Measurements from ENCODE around the gene ARHGEF5.
"Not testable (repeated sequence)": the region's sequence is repeated elsewhere in the genome, so short reads cannot be mapped to it uniquely, and the experiment has no call there.

ARHGEF5 gene

DNA sequence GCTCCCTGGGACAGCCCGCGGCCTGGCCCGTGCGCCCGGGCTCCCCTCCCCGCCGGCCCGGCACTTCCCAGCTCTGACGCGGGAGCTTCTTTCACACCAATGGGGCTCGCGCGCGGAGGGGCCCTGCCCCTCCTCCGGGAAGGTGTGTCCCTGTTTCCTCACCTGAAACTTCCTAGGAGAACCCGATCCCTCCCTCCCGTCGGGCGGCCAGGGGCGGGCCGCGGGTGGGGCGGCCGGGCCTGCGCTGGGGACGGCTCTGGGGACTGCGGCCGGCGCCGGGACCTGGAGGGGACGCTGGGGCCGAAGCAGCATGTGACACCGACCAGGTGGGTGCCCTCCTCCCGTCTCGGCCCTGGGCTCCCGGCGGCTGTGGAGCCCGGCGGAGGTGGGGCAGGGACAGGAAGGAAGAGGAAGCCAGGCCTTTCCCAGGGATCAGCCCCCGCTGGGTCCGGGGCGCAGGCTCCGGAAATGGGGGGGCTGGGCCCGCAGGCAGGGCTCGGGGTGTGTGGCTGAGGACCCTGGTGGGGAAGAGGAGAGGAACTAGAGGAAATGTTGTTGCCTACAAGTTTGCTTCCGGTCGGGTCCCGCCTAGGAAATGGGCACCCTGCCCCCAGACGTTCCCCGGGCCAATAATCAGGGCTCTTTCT lies at the start of gene ARHGEF5:
Gene ARHGEF5, plus strand, starts transcription at position 227 of the 647 bp plus-strand sequence. CDS start 7,268 bp downstream, outside the sequence.
- DNase-seq (ENCODE audit: low read depth in 2 of 2), result not testable (repeated sequence)

GRCh38 chr7:144309702-144310101 lies 45.5 kb upstream of the ARHGEF5 start:
- not testable (repeated sequence) for DNase-seq (ENCODE audit: low read depth in 2 of 2)

GRCh38 chr7:144311218-144311617 lies 44.0 kb upstream of the ARHGEF5 start:
- DNase-seq (ENCODE audit: low read depth in 2 of 2), result not testable (repeated sequence)

DNA sequence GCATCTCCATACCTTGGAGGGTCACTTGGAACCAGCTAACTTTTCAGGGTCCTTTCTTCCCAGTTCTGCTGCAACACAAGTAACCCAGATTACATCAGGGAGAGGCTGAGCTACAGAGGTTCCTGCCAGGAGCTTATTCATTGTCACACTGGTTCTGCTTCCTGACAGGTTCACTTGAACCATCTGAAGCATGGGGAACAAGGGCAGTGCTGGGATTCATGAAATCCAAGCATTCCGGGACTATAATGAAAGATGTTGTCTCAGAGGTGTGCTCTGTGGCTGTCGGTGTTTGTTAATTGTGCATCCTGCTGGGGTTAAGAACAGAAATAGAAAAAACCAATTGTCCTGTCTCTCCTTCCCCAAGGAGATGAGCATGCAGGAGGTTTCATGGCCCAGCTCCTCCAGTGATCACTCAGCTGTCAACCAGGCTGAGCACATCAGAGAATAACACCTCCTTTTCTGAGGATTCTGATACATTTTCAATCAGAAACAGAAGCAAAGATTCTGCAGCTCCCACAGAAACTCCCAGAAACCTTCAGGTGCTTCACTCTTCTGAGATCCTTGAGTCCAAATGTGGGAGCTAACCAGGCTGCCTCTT lies 43.2 kb upstream of the ARHGEF5 start, which contains the start of gene OR2A1:
Gene OR2A1, plus strand, starts transcription at position 548 of the 598 bp plus-strand sequence. CDS start 5,706 bp downstream, outside the sequence.
- DNase-seq (ENCODE audit: low read depth in 2 of 2), result not testable (repeated sequence)

DNA sequence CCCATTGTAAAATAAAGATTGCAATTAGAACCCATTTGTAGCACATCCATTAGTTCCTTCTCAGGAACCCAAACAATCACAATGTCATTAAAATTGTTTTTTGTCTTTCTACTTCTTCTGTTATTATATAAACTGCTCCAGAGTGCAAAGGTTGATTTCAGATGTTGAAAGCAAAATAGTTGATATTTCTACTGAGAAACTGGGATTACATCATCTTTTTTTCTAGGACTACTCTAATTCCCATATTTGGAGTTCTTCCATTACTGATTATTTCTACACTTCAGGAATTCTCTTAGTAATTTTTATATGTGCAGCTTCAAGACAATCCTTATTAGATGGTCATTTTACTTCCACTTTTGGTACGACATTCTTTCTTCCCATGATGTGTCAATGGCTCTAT lies 37.7 kb upstream of the ARHGEF5 start:
- DNase-seq (ENCODE audit: low read depth in 2 of 2), result not testable (repeated sequence)

- not testable (repeated sequence) for DNase-seq (ENCODE audit: low read depth in 2 of 2)
These were observed 35.7 kb upstream of the ARHGEF5 start for GRCh38 chr7:144319547-144319946.

DNA sequence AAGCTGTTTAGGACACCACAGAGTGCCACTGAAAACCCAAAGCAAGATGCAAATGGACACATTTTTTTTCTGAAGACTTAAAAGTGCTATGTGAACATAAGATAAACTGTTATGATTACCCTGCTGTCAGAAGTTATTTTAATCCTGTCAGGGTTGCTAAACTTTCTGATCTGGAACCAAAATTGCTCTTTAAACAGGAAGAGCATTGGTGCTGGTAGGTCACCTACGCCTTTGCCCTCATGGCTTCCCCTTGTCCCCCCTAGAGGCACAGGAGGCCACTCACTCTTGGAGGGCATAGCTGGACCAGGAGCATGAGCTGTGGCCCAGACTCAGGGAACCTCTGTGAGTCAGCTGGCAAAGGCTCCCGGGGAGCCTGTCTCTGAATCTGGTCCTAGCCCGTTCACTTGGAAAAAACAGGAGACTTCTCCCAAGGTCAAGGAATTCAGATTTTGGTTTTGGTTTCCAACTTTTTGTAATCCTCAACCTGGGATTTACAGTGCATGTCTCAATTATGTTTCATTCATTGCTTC lies 33.5 kb upstream of the ARHGEF5 start:
- not testable (repeated sequence) for DNase-seq (ENCODE audit: low read depth in 2 of 2)

DNA sequence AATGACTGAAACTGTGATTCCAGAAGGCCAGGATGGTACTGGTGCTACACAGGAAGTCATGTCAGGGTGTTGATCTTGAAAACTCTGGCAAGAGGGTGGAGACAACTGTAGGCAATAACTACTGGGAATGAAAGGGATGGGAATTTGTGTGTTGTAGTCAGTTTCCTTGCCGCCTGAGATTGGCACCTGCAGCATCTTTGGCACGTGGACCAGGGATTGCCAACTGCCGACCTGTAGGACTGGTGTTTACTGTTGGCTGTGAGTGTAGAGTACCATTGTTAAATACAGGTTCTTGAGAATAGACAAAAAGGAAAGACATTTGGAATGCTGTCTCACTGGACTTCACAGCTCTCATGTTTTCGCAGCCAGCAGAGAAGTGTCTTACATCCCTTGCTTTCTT lies 31.8 kb upstream of the ARHGEF5 start:
- DNase-seq (ENCODE audit: low read depth in 2 of 2), result not testable (repeated sequence)

DNA sequence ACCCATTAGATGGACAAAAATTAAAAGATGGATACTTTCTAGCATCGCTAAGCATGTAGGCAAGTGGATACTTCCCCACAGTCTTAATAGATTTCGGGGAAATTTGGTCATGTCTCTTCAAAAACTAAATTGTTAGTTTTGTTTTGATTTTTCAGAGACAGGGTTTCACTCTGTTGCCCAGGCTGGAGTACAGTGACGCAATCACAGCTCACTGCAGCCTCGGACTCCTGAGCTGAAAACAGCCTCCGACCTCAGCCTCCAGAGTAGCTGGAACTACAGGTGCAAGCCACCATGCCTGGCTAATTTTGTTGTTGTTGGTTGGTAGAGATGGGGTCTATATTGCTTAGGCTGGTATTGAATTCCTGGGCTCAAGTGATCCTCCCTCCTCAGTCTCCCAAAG lies 29.3 kb upstream of the ARHGEF5 start:
- DNase-seq (ENCODE audit: low read depth in 2 of 2), result not testable (repeated sequence)

- not testable (repeated sequence) for DNase-seq (ENCODE audit: low read depth in 2 of 2)
These were observed 25.2 kb upstream of the ARHGEF5 start for GRCh38 chr7:144330044-144330443.

DNA sequence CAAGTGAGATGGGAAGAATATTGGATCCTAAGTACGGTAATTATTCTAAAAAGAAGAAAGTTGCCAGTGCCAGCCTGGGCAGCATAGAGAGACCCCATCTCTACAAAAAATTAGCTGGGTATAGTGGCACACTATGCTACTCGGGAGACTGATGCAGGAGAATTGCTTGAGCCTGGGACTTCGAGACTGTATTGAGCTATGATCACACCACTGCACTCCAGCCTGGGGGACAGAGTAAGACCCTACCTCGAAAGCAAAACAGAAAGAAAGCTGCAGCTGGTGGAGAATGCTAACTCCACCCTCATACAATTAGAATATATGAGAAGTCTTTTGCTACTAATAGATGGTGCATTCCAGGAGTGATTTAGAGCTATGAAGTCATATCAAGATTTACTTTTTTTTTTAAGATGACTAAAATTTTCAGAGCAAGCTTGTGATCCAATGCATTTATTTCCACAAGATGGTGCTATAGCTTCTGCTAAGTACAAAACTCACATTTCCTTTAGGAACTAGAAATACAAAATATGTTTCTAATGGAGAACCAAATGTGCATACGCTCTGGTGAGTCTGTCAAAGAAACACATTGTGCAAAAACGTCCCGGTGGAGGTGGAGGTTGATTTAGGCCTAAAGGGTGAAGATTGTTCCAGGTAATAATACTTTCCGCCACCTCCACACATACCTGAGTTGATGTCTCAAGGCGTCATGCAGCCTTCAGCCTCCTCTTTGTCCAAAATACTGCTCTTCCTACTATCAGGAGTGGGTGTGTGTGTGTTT lies 23.8 kb upstream of the ARHGEF5 start:
- DNase-seq (ENCODE audit: low read depth in 2 of 2), result not testable (repeated sequence)

DNA sequence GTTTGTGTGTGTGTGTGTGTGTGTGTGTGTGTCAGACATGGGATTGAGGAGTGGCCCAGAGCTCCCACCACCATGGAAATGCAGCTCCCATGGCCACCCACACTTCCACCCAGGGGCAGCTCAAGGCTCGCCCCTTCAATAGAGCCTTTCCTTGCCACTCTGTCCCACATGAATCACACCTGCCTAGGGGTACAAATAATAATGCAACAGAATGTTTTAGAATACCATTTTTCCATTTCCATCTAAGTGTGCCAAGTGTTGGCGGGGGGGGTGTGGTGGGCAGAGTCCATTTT lies 23.3 kb upstream of the ARHGEF5 start:
- not testable (repeated sequence) for DNase-seq (ENCODE audit: low read depth in 2 of 2)

DNA sequence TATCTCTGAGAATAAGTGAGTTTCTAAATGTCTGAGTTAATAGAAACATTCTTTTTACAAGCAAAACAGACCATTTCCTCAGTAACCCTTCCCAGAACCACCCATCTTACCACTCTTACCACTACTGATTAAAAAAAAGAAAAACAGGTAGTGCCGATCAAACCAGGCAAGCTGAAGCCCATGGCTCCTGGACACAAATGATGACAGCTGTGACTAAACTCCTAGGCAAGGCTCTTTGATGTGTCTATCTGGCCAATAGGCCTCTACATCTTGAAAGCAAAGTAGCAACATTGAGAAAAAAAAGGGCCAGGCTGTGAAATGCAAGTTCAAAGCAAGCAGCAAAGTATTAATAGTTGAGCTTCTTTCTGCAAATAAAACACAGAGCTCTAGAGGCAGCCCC lies 6.6 kb upstream of the ARHGEF5 start:
- not testable (repeated sequence) for DNase-seq (ENCODE audit: low read depth in 2 of 2)

- not testable (repeated sequence) for DNase-seq (ENCODE audit: low read depth in 2 of 2)
These were observed 3.5 kb upstream of the ARHGEF5 start for GRCh38 chr7:144351667-144352066.

- DNase-seq (ENCODE audit: low read depth in 2 of 2), result not testable (repeated sequence)
These were observed 983 bp downstream of the ARHGEF5 start for GRCh38 chr7:144356185-144356584.

DNA sequence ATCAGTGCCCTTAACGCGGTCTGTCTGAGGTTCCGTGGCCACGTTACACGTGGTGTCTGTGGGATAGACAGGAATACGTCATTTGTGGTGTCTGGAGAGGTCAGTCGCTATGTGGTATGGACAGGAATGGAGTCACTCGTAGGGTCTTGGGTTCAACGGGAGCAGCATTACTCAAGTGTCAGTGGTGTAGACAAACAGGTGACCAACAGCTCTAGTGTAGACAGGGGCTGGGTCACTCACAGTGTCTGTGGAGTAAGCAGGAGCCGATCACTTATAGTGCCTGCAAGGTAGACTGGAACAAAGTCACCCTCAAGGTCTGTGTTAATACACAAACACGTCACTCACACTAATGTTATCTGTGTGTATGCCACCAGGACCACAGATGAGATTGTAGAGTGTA lies 1.7 kb downstream of the ARHGEF5 start:
- not testable (repeated sequence) for DNase-seq (ENCODE audit: low read depth in 2 of 2)

DNA sequence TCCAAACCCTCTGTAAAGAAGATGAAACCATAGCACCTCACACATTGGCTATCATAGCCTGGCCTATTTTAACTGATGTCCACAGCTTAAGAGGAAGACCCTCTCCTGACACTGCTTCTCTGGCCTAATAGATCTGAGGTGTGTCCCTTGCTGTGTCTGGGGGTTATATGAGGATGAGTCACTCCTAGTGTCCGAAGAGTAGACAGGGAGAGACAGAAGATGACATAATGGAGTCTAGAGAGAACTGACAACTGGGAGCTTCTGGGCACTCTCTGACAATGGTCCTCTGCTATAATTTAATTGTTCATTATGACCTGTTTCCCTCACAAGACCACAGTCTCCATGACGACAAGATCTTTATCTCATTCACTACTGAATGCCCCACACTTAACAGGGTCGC lies 6.9 kb downstream of the ARHGEF5 start:
- not testable (repeated sequence) for DNase-seq (ENCODE audit: low read depth in 2 of 2)

GRCh38 chr7:144365523-144365922 lies 10.3 kb downstream of the ARHGEF5 start:
- not testable (repeated sequence) for DNase-seq (ENCODE audit: low read depth in 2 of 2)

DNA sequence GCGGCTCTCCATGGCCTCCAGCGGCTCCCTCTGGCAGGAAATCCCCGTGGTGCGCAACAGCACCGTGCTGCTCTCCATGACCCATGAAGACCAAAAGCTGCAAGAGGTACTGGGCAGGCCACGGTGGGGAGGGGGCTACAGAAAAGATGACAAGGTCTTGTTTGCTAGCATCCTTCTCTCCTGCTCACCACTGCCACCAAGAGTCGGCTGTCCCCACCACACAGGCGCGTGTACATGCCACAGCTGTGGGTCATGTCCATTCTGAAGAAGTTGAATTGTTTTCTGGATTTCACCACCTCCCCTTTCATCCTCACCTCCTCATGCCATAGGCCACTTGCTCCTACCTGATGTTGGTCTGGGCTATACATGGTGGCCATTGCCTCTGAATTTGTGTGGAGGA lies 12.0 kb downstream of the ARHGEF5 start:
- DNase-seq (ENCODE audit: low read depth in 2 of 2), result not testable (repeated sequence)

GRCh38 chr7:144369221-144369620 lies 14.0 kb downstream of the ARHGEF5 start:
- DNase-seq (ENCODE audit: low read depth in 2 of 2), result not testable (repeated sequence)

- DNase-seq (ENCODE audit: low read depth in 2 of 2), result no peak
These were observed 23.4 kb downstream of the ARHGEF5 start for GRCh38 chr7:144378651-144379050.

GRCh38 chr7:144379776-144380384 lies 24.7 kb downstream of the ARHGEF5 start:
- DNase-seq (ENCODE audit: low read depth in 2 of 2), result no peak
